ENCODE results near the gene SLC50A1. TPM values are rescaled to one million over a fixed set of nuclear protein-coding genes. Genes with fewer than 3 reads are reported as not detected.
A peak's percentile ranks its signal among the peaks of the same experiment; 100 is the strongest.

SLC50A1 gene
- total and polyA plus RNA-seq, 9 of the 15 experiments (the other 6 are each of a cell fraction or from before 2014, with no cell fraction given) = 46.5 to 132 (median 91.9) TPM

- TF ChIP-seq TSHZ1 (CRISPR knock-in tag; IDR thresholded peaks at IDR 0.05) = peak; percentile 45; the same call in 1 of the 2 replicates
- peak in 1 of 2 experiments; percentile 56 for TF ChIP-seq AFF1 (IDR thresholded peaks at IDR 0.05; ENCODE audit: low read depth in 1 of 2, partially characterized antibody in 2 of 2)
- peak; percentile 88; the same call in 1 of the 2 replicates for TF ChIP-seq ESRRA (IDR thresholded peaks at IDR 0.05; ENCODE audit: borderline replicate concordance, low read depth)
- 0 out of 2 replicates have a peak, but pooled peaks have one; percentile 24 for TF ChIP-seq ZC3H11A (IDR thresholded peaks at IDR 0.05; ENCODE audit: low read depth, low read length)
- peak; percentile 93 for TF ChIP-seq RBFOX2 (IDR thresholded peaks at IDR 0.05; ENCODE audit: low read depth, low read length)
- TF ChIP-seq, protein P1, sequence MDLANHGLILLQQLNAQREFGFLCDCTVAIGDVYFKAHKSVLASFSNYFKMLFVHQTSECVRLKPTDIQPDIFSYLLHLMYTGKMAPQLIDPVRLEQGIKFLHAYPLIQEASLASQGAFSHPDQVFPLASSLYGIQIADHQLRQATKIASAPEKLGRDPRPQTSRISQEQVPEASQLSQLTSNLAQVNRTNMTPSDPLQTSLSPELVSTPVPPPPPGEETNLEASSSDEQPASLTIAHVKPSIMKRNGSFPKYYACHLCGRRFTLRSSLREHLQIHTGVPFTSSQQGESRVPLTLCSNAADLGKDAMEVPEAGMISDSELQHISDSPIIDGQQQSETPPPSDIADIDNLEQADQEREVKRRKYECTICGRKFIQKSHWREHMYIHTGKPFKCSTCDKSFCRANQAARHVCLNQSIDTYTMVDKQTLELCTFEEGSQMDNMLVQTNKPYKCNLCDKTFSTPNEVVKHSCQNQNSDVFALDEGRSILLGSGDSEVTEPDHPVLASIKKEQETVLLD (IDR thresholded peaks at IDR 0.05) = 0 out of 2 replicates have a peak, but pooled peaks have one; percentile 11
- peak; percentile 41; the same call in 1 of the 2 replicates for TF ChIP-seq MYNN (IDR thresholded peaks at IDR 0.05)
- no peak for TF ChIP-seq MYNN (CRISPR knock-in tag; IDR thresholded peaks at IDR 0.05)
- peak; percentile 56 for TF ChIP-seq MBD2 (IDR thresholded peaks at IDR 0.05; ENCODE audit: borderline replicate concordance, low read depth)
- TF ChIP-seq RB1 (IDR thresholded peaks at IDR 0.05; ENCODE audit: low read depth) = 0 out of 2 replicates have a peak, but pooled peaks have one; percentile 73
- TF ChIP-seq PHF8 (IDR thresholded peaks at IDR 0.05; ENCODE audit: borderline replicate concordance, low read length) = peak; percentile 85
- TF ChIP-seq ZNF766 (CRISPR knock-in tag; conservative IDR thresholded peaks at IDR 0.05) = peak; percentile 78; the same call in 1 of the 2 replicates
- TF ChIP-seq ZNF24 (IDR thresholded peaks at IDR 0.05) = no peak
- peak; percentile 94 for TF ChIP-seq POLR2A (conservative IDR thresholded peaks at IDR 0.05)
- TF ChIP-seq NFE2 (IDR thresholded peaks at IDR 0.05; ENCODE audit: low read depth) = no peak
- TF ChIP-seq HNRNPK (IDR thresholded peaks at IDR 0.05; ENCODE audit: low read depth, low read length, poor library complexity, severe bottlenecking) = no peak
- 0 out of 2 replicates have a peak, but pooled peaks have one; percentile 13 for TF ChIP-seq ZBED1 (IDR thresholded peaks at IDR 0.05)
- TF ChIP-seq IRF2 (CRISPR knock-in tag; IDR thresholded peaks at IDR 0.05) = no peak
- TF ChIP-seq CBX8 (IDR thresholded peaks at IDR 0.05; ENCODE audit: borderline replicate concordance, extremely low read depth, low read depth, low read length, poor library complexity, severe bottlenecking) = no peak
These were observed at the start of gene SLC50A1 (continued) for GRCh38 chr1:155135415-155136028.

Measured in K562 (cell line).